CD4-positive, alpha-beta T cell treated with Interleukin-1 beta for 1 hour (primary cell): ENCODE data around the gene GOLT1B.

Experiments used
- DNase-seq, 2 donors: peaks; one replicate each; pipeline ENCODE4 v3.0.0-alpha.2; 2020 to 2022

GOLT1B gene

GRCh38 chr12:21566907-21567394 is 65.4 kb downstream of the GOLT1B start:
- no peak for DNase-seq
